ENCODE results near the gene INS.
"Not testable (repeated sequence)": the region's sequence is repeated elsewhere in the genome, so short reads cannot be mapped to it uniquely, and the experiment has no call there.

Gene INS

GRCh38 chr11:2129699-2130366, 31.2 kb downstream of the INS start:
- in situ Hi-C loops (cut with MboI; ENCODE audit: low sequenced_read_pairs, unreplicated experiment), result no loop called here
- no peak for TF ChIP-seq CTCF (IDR thresholded peaks at IDR 0.05; ENCODE audit: borderline replicate concordance, control extremely low read depth, extremely low read depth, insufficient read depth, missing control alignments)
- DNase-seq (ENCODE audit: low spot score), result no peak

- no peak for TF ChIP-seq CTCF (IDR thresholded peaks at IDR 0.05; ENCODE audit: borderline replicate concordance, control extremely low read depth, extremely low read depth, insufficient read depth, missing control alignments)
- DNase-seq (ENCODE audit: low spot score), result no peak
- in situ Hi-C loops (cut with MboI; ENCODE audit: low sequenced_read_pairs, unreplicated experiment), result no loop called here
These were observed 31.7 kb downstream of the INS start for GRCh38 chr11:2129308-2129698.

- TF ChIP-seq CTCF (IDR thresholded peaks at IDR 0.05; ENCODE audit: borderline replicate concordance, control extremely low read depth, extremely low read depth, insufficient read depth, missing control alignments), result no peak
- no peak for DNase-seq (ENCODE audit: low spot score)
- in situ Hi-C loops (cut with MboI; ENCODE audit: low sequenced_read_pairs, unreplicated experiment), result no loop called here
These were observed 32.3 kb downstream of the INS start for GRCh38 chr11:2128511-2129307.

GRCh38 chr11:2128130-2128510, 32.9 kb downstream of the INS start:
- in situ Hi-C loops (cut with MboI; ENCODE audit: low sequenced_read_pairs, unreplicated experiment), result no loop called here
- DNase-seq (ENCODE audit: low spot score), result no peak
- TF ChIP-seq CTCF (IDR thresholded peaks at IDR 0.05; ENCODE audit: borderline replicate concordance, control extremely low read depth, extremely low read depth, insufficient read depth, missing control alignments), result no peak

- TF ChIP-seq CTCF (IDR thresholded peaks at IDR 0.05; ENCODE audit: borderline replicate concordance, control extremely low read depth, extremely low read depth, insufficient read depth, missing control alignments), result no peak
- DNase-seq (ENCODE audit: low spot score), result no peak
- in situ Hi-C loops (cut with MboI; ENCODE audit: low sequenced_read_pairs, unreplicated experiment), result no loop called here
These were observed 33.4 kb downstream of the INS start for GRCh38 chr11:2127482-2128129.

GRCh38 chr11:2126520-2127085, 34.4 kb downstream of the INS start:
- no peak for DNase-seq (ENCODE audit: low spot score)
- no peak for TF ChIP-seq CTCF (IDR thresholded peaks at IDR 0.05; ENCODE audit: borderline replicate concordance, control extremely low read depth, extremely low read depth, insufficient read depth, missing control alignments)
- in situ Hi-C loops (cut with MboI; ENCODE audit: low sequenced_read_pairs, unreplicated experiment), result no loop called here

GRCh38 chr11:2124736-2125484, 36.1 kb downstream of the INS start:
- in situ Hi-C loops (cut with MboI; ENCODE audit: low sequenced_read_pairs, unreplicated experiment); DNase-seq (ENCODE audit: low spot score): not testable (repeated sequence)
